Measurements from ENCODE around the gene INPP4A. TPM values are rescaled to one million over a fixed set of nuclear protein-coding genes. Genes with fewer than 3 reads are reported as not detected.

Gene INPP4A
- total RNA-seq, 4 donors from 2014 or later: 7.4 to 17.9 (median 9.4) TPM

DNA sequence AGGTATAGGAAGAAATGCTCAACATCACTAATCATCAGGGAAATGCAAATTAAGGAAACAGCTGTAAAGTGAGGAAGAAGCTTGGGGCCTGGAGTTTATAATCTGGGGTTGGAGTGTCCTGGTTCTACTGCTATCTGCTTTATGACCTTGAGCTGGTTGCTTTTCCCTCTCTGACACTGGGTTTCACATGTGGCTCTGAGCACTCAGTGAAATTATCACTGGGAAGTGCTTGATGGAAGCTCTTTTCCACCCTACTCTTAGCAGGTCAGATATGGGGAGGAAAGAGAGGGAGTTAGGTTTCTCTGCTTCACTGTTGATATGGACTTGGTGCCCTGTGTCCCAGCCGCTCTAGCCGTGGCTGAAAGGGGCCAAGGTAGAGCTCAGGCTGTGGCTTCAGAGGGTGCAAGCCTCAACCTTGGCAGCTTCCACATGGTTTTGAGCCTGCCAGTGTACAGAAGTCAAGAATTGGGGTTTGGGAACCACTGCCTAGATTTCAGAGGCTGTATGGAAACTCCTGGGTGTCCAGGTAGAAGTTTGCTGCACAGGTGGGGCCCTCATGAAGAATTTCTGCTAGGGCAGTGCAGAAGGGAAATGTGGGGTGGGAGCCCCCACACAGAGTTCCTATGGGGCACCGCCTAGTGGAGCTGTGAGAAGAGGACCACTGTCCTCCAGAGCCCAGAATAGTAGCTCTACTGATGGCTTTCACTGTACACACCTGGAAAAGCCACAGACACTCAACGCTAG, 52.3 kb downstream of the INPP4A start:
- intact Hi-C loops (cut with DNase I): no loop called here
- Histone ChIP-seq H3K9me3 (no peaks in the 10 kb centered on the region), H3K4me1 (peaks cover 0 to 8% (median 0%) of the 10 kb centered on the region in 3 donors), H3K27ac (no peak overlapping the region), H3K4me3 (no peak overlapping the region), H3K27me3 (no peaks in the 10 kb centered on the region), H3K36me3 (no peaks in the 10 kb centered on the region)
- DNase-seq: no peak
- 89 to 100% methylated on average over 4 of the region's 4 CpGs for WGBS, 2 donors
- no peak for TF ChIP-seq POLR2A (IDR thresholded peaks at IDR 0.05)
- TF ChIP-seq, protein P1, sequence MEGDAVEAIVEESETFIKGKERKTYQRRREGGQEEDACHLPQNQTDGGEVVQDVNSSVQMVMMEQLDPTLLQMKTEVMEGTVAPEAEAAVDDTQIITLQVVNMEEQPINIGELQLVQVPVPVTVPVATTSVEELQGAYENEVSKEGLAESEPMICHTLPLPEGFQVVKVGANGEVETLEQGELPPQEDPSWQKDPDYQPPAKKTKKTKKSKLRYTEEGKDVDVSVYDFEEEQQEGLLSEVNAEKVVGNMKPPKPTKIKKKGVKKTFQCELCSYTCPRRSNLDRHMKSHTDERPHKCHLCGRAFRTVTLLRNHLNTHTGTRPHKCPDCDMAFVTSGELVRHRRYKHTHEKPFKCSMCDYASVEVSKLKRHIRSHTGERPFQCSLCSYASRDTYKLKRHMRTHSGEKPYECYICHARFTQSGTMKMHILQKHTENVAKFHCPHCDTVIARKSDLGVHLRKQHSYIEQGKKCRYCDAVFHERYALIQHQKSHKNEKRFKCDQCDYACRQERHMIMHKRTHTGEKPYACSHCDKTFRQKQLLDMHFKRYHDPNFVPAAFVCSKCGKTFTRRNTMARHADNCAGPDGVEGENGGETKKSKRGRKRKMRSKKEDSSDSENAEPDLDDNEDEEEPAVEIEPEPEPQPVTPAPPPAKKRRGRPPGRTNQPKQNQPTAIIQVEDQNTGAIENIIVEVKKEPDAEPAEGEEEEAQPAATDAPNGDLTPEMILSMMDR (IDR thresholded peaks at IDR 0.05): no peak

DNA sequence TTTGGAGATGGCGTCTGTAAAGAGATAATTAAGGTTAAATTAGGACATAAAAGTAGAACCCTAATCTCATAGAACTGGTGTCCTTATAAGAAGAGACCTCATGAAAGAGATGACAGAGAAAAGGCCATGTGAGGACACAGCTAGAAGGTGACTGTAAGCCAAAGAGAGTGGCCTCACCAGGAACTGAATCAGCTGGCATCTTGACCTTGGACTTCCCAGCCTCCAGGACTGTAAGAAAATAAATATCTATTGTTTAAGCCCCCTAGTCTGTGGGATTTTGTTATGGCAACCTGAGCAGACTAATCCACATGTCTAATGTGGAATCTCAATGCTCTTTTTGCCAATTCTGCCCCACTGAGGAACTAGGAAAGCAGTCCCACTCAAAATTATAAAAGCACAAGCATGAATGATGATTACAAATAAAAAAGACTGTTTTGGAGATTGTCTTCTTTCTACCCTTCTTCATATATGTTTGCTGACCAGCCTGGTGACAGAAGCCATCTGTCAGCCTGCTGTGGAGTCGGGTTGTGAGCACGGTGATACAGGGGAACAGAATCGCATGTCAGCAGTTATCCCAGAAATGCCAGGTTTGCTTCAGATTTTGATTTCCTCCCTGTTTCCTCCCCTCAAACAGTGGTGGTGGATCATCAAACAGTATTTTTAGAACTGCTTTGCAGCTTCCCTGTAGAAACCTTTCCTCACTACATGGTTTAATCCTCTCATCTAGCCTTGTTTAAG, 54.2 kb downstream of the INPP4A start:
- no peaks in the 10 kb centered on the region for H3K9me3 ChIP-seq
- H3K4me3 ChIP-seq: no peak overlapping the region
- no peaks in the 10 kb centered on the region for H3K27me3 ChIP-seq
- H3K36me3 ChIP-seq: no peaks in the 10 kb centered on the region
- DNase-seq: no peak
- H3K4me1 ChIP-seq: peaks cover 0 to 15% (median 6%) of the 10 kb centered on the region in 3 donors
- H3K27ac ChIP-seq: peak overlapping the region in 1 of 4 donors; percentile 11
- TF ChIP-seq POLR2A (IDR thresholded peaks at IDR 0.05): no peak
- TF ChIP-seq, protein P1 (IDR thresholded peaks at IDR 0.05): no peak
- 67 to 77% methylated on average over 4 of the region's 4 CpGs for WGBS, 2 donors
- intact Hi-C loops (cut with DNase I): no loop called here

DNA sequence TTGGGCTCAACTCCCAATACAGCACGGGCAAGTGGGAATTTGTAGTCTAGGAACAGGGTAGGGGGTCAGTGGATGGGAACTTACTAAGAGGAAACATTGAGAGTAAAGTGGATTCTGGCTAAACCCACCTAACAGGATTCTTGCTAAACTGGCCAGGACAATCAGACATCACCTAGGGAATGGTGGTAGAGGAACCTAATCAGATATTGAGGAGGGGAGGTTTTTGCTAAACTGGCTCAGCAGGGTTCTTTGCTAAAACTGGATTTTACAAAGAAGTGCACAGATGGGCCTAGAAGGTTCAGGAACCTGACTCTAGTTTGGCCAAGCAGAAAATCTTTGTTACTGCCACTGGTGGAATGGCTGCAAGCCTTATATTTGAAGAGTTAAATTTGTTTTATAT, 55.9 kb downstream of the INPP4A start:
- Histone ChIP-seq H3K27me3 (no peaks in the 10 kb centered on the region), H3K36me3 (no peaks in the 10 kb centered on the region), H3K4me3 (no peak overlapping the region), H3K9me3 (no peaks in the 10 kb centered on the region), H3K4me1 (peaks cover 0 to 32% (median 23%) of the 10 kb centered on the region in 3 donors), H3K27ac (no peak overlapping the region)
- TF ChIP-seq, protein P1 (IDR thresholded peaks at IDR 0.05): no peak
- no peak for TF ChIP-seq POLR2A (IDR thresholded peaks at IDR 0.05)
- WGBS, 2 donors: 87 to 100% methylated on average over 1 of the region's 1 CpG
- no peak for DNase-seq
- intact Hi-C loops (cut with DNase I): no loop called here

DNA sequence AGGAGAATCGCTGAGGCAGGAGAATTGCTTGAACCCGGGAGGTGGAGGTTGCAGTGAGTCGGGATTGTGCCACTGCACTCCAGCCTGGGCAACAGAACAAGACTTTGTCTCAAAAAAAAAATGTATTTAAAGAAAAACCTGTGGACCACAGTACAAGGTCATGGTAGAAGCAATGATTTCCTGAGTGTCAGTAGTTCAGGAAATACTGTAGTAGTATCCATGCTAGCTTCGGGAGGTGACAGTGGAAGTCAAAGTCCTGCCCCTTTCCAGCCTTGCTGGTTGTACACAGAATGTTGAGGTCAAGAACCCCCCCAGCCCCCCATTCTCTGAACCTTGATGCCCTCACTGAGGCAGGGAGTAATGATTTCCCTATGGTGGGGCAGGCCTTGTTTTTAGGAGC, 56.6 kb downstream of the INPP4A start:
- Histone ChIP-seq H3K4me3 (no peak overlapping the region), H3K27me3 (no peaks in the 10 kb centered on the region), H3K9me3 (no peaks in the 10 kb centered on the region), H3K27ac (no peak overlapping the region), H3K36me3 (no peaks in the 10 kb centered on the region), H3K4me1 (peaks cover 0 to 38% (median 28%) of the 10 kb centered on the region in 3 donors)
- 88% methylated on average over 4 of the region's 4 CpGs for WGBS, 2 donors
- DNase-seq: no peak
- intact Hi-C loops (cut with DNase I): no loop called here
- TF ChIP-seq POLR2A (IDR thresholded peaks at IDR 0.05): no peak
- TF ChIP-seq, protein P1 (IDR thresholded peaks at IDR 0.05): no peak

DNA sequence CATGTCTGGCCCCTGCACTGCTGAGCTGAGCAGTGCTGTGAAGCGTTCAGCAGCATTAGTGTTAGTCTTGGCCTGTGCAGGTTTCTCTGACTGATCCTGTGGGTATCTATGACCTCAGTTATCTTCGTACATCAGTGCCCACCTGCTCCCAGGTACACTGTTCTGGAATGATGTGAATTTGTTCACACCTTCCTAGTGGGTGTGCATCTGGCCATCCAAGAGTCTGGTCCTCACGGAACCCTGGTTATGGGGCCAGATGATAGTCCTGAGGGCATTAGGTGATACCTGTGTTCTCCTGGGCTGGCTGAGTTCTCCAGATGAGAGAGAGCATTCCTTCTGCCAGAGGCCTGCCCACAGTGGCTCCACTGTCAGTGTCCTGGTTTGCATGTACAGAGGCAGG, 57.2 kb downstream of the INPP4A start:
- Histone ChIP-seq H3K36me3 (no peaks in the 10 kb centered on the region), H3K9me3 (no peaks in the 10 kb centered on the region), H3K4me3 (no peak overlapping the region), H3K27ac (no peak overlapping the region), H3K27me3 (no peaks in the 10 kb centered on the region), H3K4me1 (peaks cover 0 to 45% (median 33%) of the 10 kb centered on the region in 3 donors)
- DNase-seq: no peak
- TF ChIP-seq POLR2A (IDR thresholded peaks at IDR 0.05): no peak
- TF ChIP-seq, protein P1 (IDR thresholded peaks at IDR 0.05): no peak
- intact Hi-C loops (cut with DNase I): no loop called here
- 94 to 100% methylated on average over 2 to 3 of the region's 3 CpGs for WGBS, 2 donors

All from esophagus squamous epithelium (tissue), 5 donors.